CD4-positive, alpha-beta memory T cell (primary cell): Measurements from ENCODE around the gene TRAP1. TPM values are rescaled to one million over a fixed set of nuclear protein-coding genes. Genes with fewer than 3 reads are reported as not detected.
"Not testable (repeated sequence)": the region's sequence is repeated elsewhere in the genome, so short reads cannot be mapped to it uniquely, and the experiment has no call there.

ENCODE experiments used
- CTCF ChIA-PET: fragments of 350-600 bp; sonication (Branson Sonifier 250); formaldehyde crosslinking; loops from one replicate; lab custom pipeline; 2021; ENCODE audit warnings: inconsistent platforms; ENCODE audit not compliant: partially characterized antibody; lab: Charles Lee
- POLR2A ChIA-PET: fragments of 350-600 bp; sonication (Branson Sonifier 250); formaldehyde crosslinking; loops from one replicate; lab custom pipeline; 2021; ENCODE audit not compliant: partially characterized antibody; lab: Charles Lee
- DNase-seq, 5 donors: peaks; one replicate each; pipeline versions ENCODE4 v3.0.0 to v3.0.0-alpha.2; 2020 to 2022; ENCODE audit warnings: mixed read lengths in 1 of 5
- H3K27ac ChIP-seq: one replicate; pipeline ENCODE4 v1.7.0; 2013; ENCODE audit warnings: low read depth, low read length
- H3K27me3 ChIP-seq: 2 replicates; pipeline ENCODE4 v1.7.0; 2013; ENCODE audit warnings: mild to moderate bottlenecking, low read length, moderate library complexity; ENCODE audit not compliant: insufficient read depth
- H3K36me3 ChIP-seq: 2 replicates; pipeline ENCODE4 v1.7.0; 2013; ENCODE audit warnings: mild to moderate bottlenecking, low read length, moderate library complexity; ENCODE audit not compliant: insufficient read depth
- H3K4me1 ChIP-seq: 2 replicates; pipeline ENCODE4 v1.7.0; 2013; ENCODE audit warnings: mild to moderate bottlenecking, low read length, moderate library complexity; ENCODE audit not compliant: insufficient read depth
- H3K4me3 ChIP-seq, 2 donors: one replicate each; pipeline ENCODE4 v1.7.0; 2013; ENCODE audit warnings: low read length in 2 of 2, mild to moderate bottlenecking in 1 of 2
- H3K9me3 ChIP-seq, 2 donors: one replicate each; pipeline ENCODE4 v1.7.0; 2013; ENCODE audit warnings: low read length in 2 of 2, control low read depth in 1 of 2; ENCODE audit not compliant: control insufficient read depth in 1 of 2
- H3K27ac Mint-ChIP-seq, 7 donors: one replicate each; pipeline ENCODE4 v1.8.0; 2020 to 2021; ENCODE audit warnings: mixed read lengths in 7 of 7, mild to moderate bottlenecking in 6 of 7, inconsistent platforms in 3 of 7, moderate library complexity in 3 of 7
- H3K27me3 Mint-ChIP-seq, 2 donors: one replicate each; pipeline ENCODE4 v1.8.0; 2020 to 2021; ENCODE audit warnings: mixed read lengths in 2 of 2
- H3K36me3 Mint-ChIP-seq, 2 donors: one replicate each; pipeline ENCODE4 v1.8.0; 2020 to 2021; ENCODE audit warnings: mixed read lengths in 2 of 2, inconsistent platforms in 1 of 2, mild to moderate bottlenecking in 1 of 2
- H3K4me1 Mint-ChIP-seq, 4 donors: one replicate each; pipeline ENCODE4 v1.8.0; 2020 to 2021; ENCODE audit warnings: mixed read lengths in 4 of 4, mild to moderate bottlenecking in 1 of 4
- H3K4me3 Mint-ChIP-seq, 8 donors: one replicate each; pipeline ENCODE4 v1.8.0; 2020 to 2021; ENCODE audit warnings: mixed read lengths in 8 of 8, mild to moderate bottlenecking in 7 of 8, moderate library complexity in 6 of 8, inconsistent platforms in 3 of 8
- H3K9me3 Mint-ChIP-seq, 8 donors: one replicate each; pipeline ENCODE4 v1.8.0; 2020 to 2021; ENCODE audit warnings: mixed read lengths in 8 of 8, mild to moderate bottlenecking in 5 of 8, inconsistent platforms in 3 of 8, moderate library complexity in 1 of 8
- intact Hi-C: fragments of 100-400 bp; cut with micrococcal nuclease; formaldehyde crosslinking; loops from one replicate; pipeline ENCODE4 v1.15.1; 2023
- polyA plus RNA-seq, 2 donors: library from polyadenylated mRNA; unstranded; fragments of 300-500 nt; fragmentation: Illumina TruSeq; gene quantifications; one replicate each; pipeline ENCODE4 v1.2.3, GENCODE V29; 2021
- total RNA-seq, 2 experiments: library from RNA; stranded (reverse); gene quantifications; one replicate each; pipeline ENCODE4 v1.2.3, GENCODE V29; 2021

Gene TRAP1
- total and polyA plus RNA-seq, 4 experiments from 2014 or later = 56.4 to 111 (median 80.1) TPM

GRCh38 chr16:3715430-3715829, 1.9 kb downstream of the TRAP1 start:
- ChIA-PET POLR2A (no interaction called here), CTCF (no interaction called here)
- Histone ChIP-seq H3K27ac (no peak overlapping the region), H3K27me3 (no peaks in the 10 kb centered on the region), H3K4me1 (peaks cover 22% of the 10 kb centered on the region), H3K9me3 (no peaks in the 10 kb centered on the region), H3K36me3 (peaks cover 3% of the 10 kb centered on the region), H3K4me3 (no peak overlapping the region)
- Mint-ChIP-seq H3K4me1 (peaks cover 23 to 45% (median 28%) of the 10 kb centered on the region in 4 donors), H3K4me3 (peak overlapping the region in 5 of 8 donors; percentile 10 to 51 (median 13)), H3K27ac (peak overlapping the region in 1 of 7 donors; percentile 83), H3K36me3 (peaks cover 5 to 14% of the 10 kb centered on the region in 2 donors), H3K9me3 (peaks cover 0 to 2% (median 0%) of the 10 kb centered on the region in 8 donors), H3K27me3 (no peaks in the 10 kb centered on the region)
- DNase-seq = no peak
- intact Hi-C loops = no loop called here

GRCh38 chr16:3714378-3714777, 2.9 kb downstream of the TRAP1 start:
- H3K36me3 Mint-ChIP-seq = peaks cover 5 to 20% of the 10 kb centered on the region in 2 donors
- H3K9me3 Mint-ChIP-seq, H3K27me3 Mint-ChIP-seq, H3K4me3 ChIP-seq, intact Hi-C loops, H3K27me3 ChIP-seq, H3K27ac ChIP-seq, POLR2A ChIA-PET, DNase-seq, H3K9me3 ChIP-seq, H3K36me3 ChIP-seq: not testable (repeated sequence)
- peak overlapping the region in 3 of 7 donors; percentile 23 to 52 (median 24) for H3K27ac Mint-ChIP-seq
- H3K4me1 ChIP-seq = peaks cover 22% of the 10 kb centered on the region
- CTCF ChIA-PET = interaction anchor here (1.0 kb wide), 1 partner anchor 165 kb away, joined by 3 read pairs; no protein-coding TSS in a partner anchor
- peaks cover 24 to 45% (median 30%) of the 10 kb centered on the region in 4 donors for H3K4me1 Mint-ChIP-seq
- peak overlapping the region in 3 of 8 donors; percentile 31 to 49 (median 39) for H3K4me3 Mint-ChIP-seq

GRCh38 chr16:3713587-3714242, 3.6 kb downstream of the TRAP1 start:
- peaks cover 3% of the 10 kb centered on the region for H3K36me3 ChIP-seq
- H3K4me3 ChIP-seq = no peak overlapping the region
- DNase-seq = no peak
- H3K27ac ChIP-seq = no peak overlapping the region
- Mint-ChIP-seq H3K4me3 (peak overlapping the region in 2 of 8 donors; percentile 17 to 39), H3K27me3 (no peaks in the 10 kb centered on the region), H3K4me1 (peaks cover 24 to 45% (median 30%) of the 10 kb centered on the region in 4 donors), H3K9me3 (peaks cover 0 to 2% (median 0%) of the 10 kb centered on the region in 8 donors), H3K36me3 (peaks cover 5 to 20% of the 10 kb centered on the region in 2 donors), H3K27ac (peak overlapping the region in 2 of 7 donors; percentile 42 to 44)
- intact Hi-C loops = no loop called here
- no peaks in the 10 kb centered on the region for H3K27me3 ChIP-seq
- ChIA-PET CTCF (interaction anchor here (1.0 kb wide), 1 partner anchor 165 kb away, joined by 3 read pairs; no protein-coding TSS in a partner anchor), POLR2A (no interaction called here)
- H3K9me3 ChIP-seq = no peaks in the 10 kb centered on the region
- peaks cover 22% of the 10 kb centered on the region for H3K4me1 ChIP-seq

GRCh38 chr16:3712861-3713372, 4.4 kb downstream of the TRAP1 start:
- no peak overlapping the region for H3K27ac Mint-ChIP-seq

GRCh38 chr16:3706253-3707012, 10.9 kb downstream of the TRAP1 start:
- POLR2A ChIA-PET = no interaction called here
- Histone ChIP-seq H3K36me3 (no peaks in the 10 kb centered on the region), H3K9me3 (no peaks in the 10 kb centered on the region), H3K27me3 (no peaks in the 10 kb centered on the region), H3K27ac (no peak overlapping the region), H3K4me3 (no peak overlapping the region), H3K4me1 (no peaks in the 10 kb centered on the region)
- DNase-seq = no peak
- H3K27me3 Mint-ChIP-seq = no peaks in the 10 kb centered on the region
- peaks cover 0 to 14% of the 10 kb centered on the region in 2 donors for H3K36me3 Mint-ChIP-seq
- intact Hi-C loops = no loop called here
- H3K9me3 Mint-ChIP-seq = no peaks in the 10 kb centered on the region
- H3K4me1 Mint-ChIP-seq = peaks cover 0 to 7% (median 2%) of the 10 kb centered on the region in 4 donors
- no peak overlapping the region for H3K27ac Mint-ChIP-seq
- no peak overlapping the region for H3K4me3 Mint-ChIP-seq
- CTCF ChIA-PET = interaction anchor here (1.4 kb wide), 1 partner anchor 10 kb away, joined by 3 read pairs; no protein-coding TSS in a partner anchor

More at GRCh38 chr16:3712861-3713372, 4.4 kb downstream of the TRAP1 start:
- DNase-seq = no peak
- Mint-ChIP-seq H3K4me1 (peaks cover 21 to 40% (median 26%) of the 10 kb centered on the region in 4 donors), H3K9me3 (no peaks in the 10 kb centered on the region), H3K27me3 (no peaks in the 10 kb centered on the region), H3K4me3 (no peak overlapping the region), H3K36me3 (peaks cover 5 to 20% of the 10 kb centered on the region in 2 donors)
- intact Hi-C loops = no loop called here
- Histone ChIP-seq H3K27ac (no peak overlapping the region), H3K36me3 (peaks cover 3% of the 10 kb centered on the region), H3K27me3 (no peaks in the 10 kb centered on the region), H3K4me3 (no peak overlapping the region), H3K4me1 (peaks cover 17% of the 10 kb centered on the region), H3K9me3 (no peaks in the 10 kb centered on the region)
- CTCF ChIA-PET = interaction anchor here (1.7 kb wide), 1 partner anchor 23 kb away, joined by 4 read pairs; no protein-coding TSS in a partner anchor
- POLR2A ChIA-PET = no interaction called here

- no peak for DNase-seq
- Histone ChIP-seq H3K27ac (no peak overlapping the region), H3K27me3 (no peaks in the 10 kb centered on the region), H3K4me1 (no peaks in the 10 kb centered on the region), H3K9me3 (no peaks in the 10 kb centered on the region), H3K36me3 (no peaks in the 10 kb centered on the region), H3K4me3 (no peak overlapping the region)
- H3K4me3 Mint-ChIP-seq = no peak overlapping the region
- no peaks in the 10 kb centered on the region for H3K27me3 Mint-ChIP-seq
- POLR2A ChIA-PET = interaction anchor here (0.6 kb wide), 1 partner anchor 10 kb away, joined by 3 read pairs; no protein-coding TSS in a partner anchor
- intact Hi-C loops = no loop called here
- no peaks in the 10 kb centered on the region for H3K9me3 Mint-ChIP-seq
- no peak overlapping the region for H3K27ac Mint-ChIP-seq
- peaks cover 0 to 6% (median 3%) of the 10 kb centered on the region in 4 donors for H3K4me1 Mint-ChIP-seq
- H3K36me3 Mint-ChIP-seq = peaks cover 0 to 7% of the 10 kb centered on the region in 2 donors
- CTCF ChIA-PET = interaction anchor here (0.8 to 1.2 kb wide), 2 partner anchors 12 to 22 kb away, joined by 3 to 4 read pairs; no protein-coding TSS in a partner anchor
These were observed 15.2 kb downstream of the TRAP1 start for GRCh38 chr16:3702082-3702481.
